Ovary (tissue), 3 donors: ENCODE measurements around the gene OR2F2.

Experiments used
- CTCF ChIP-seq, 3 donors: fragments of 450-650 bp in 2 of 3; fragments of 200-600 bp in 1 of 3; IDR thresholded peaks; one replicate each; pipeline versions ENCODE4 v1.5.1 to v1.8.0; 2016 to 2022; ENCODE audit warnings: antibody characterized with exemption in 3 of 3, mild to moderate bottlenecking in 1 of 3
- EP300 ChIP-seq: sonication (generic); formaldehyde crosslinking; IDR thresholded peaks from one replicate; pipeline ENCODE4 v1.6.1; 2017; ENCODE audit warnings: antibody characterized with exemption
- donor health status: DM: no; HTN: no; CAD: no.

- TF ChIP-seq CTCF (IDR thresholded peaks at IDR 0.05) = no peak
- no peak for TF ChIP-seq EP300
Observed at GRCh38 chr7:143938379-143939243, 3.6 kb downstream of the OR2F2 start.
